SJSA1 (cell line): Measurements from ENCODE around the gene C22orf23. TPM values are rescaled to one million over a fixed set of nuclear protein-coding genes. Genes with fewer than 3 reads are reported as not detected.
"Not testable (repeated sequence)": the region's sequence is repeated elsewhere in the genome, so short reads cannot be mapped to it uniquely, and the experiment has no call there.

Experiments used
- DNase-seq, 2 experiments: peaks; one replicate each; pipeline ENCODE4 v3.0.0-alpha.2; 2015 to 2020; ENCODE audit warnings: low spot score in 2 of 2, low read depth in 1 of 2
- H3K27ac ChIP-seq: fragments of 250-450 bp; sonication (Bioruptor Pico); 2 replicates; pipeline ENCODE4 v1.5.1; 2020; ENCODE audit warnings: mild to moderate bottlenecking, moderate library complexity
- H3K27me3 ChIP-seq: fragments of 250-450 bp; sonication (Bioruptor Pico); replicated peaks from 2 replicates; pipeline ENCODE4 v1.5.1; 2020; ENCODE audit warnings: mild to moderate bottlenecking, moderate library complexity
- H3K36me3 ChIP-seq: fragments of 250-450 bp; sonication (Bioruptor Pico); 2 replicates; pipeline ENCODE4 v1.5.1; 2020; ENCODE audit warnings: mild to moderate bottlenecking
- H3K4me1 ChIP-seq: fragments of 250-450 bp; sonication (Bioruptor Pico); replicated peaks from 2 replicates; pipeline ENCODE4 v1.6.1; 2021; ENCODE audit warnings: mild to moderate bottlenecking
- H3K4me3 ChIP-seq: fragments of 250-450 bp; sonication (Bioruptor Pico); 2 replicates; pipeline ENCODE4 v1.5.1; 2020; ENCODE audit warnings: mild to moderate bottlenecking
- H3K9me3 ChIP-seq: fragments of 250-450 bp; sonication (Bioruptor Pico); replicated peaks from 2 replicates; pipeline ENCODE4 v1.5.1; 2020; ENCODE audit warnings: mild to moderate bottlenecking
- total RNA-seq: library from RNA; depleted of rRNA; stranded (reverse); fragments of >200 nt; shearing (Covaris generic); gene quantifications from 2 replicates; pipeline ENCODE4 v1.2.3, GENCODE V29; 2014

C22orf23 gene
- total RNA-seq, 1 experiment from 2014 or later = not detected

- no peak overlapping the region for H3K4me3 ChIP-seq
- no peaks in the 10 kb centered on the region for H3K4me1 ChIP-seq
- H3K27ac ChIP-seq = no peak overlapping the region
- DNase-seq = no peak
- H3K36me3 ChIP-seq = peaks cover 4% of the 10 kb centered on the region
- H3K27me3 ChIP-seq = no peaks in the 10 kb centered on the region
- no peaks in the 10 kb centered on the region for H3K9me3 ChIP-seq
These were observed 20.1 kb upstream of the C22orf23 start for GRCh38 chr22:37973271-37974170.

GRCh38 chr22:37972527-37972926 is 19.1 kb upstream of the C22orf23 start:
- no peak overlapping the region for H3K27ac ChIP-seq
- H3K4me3 ChIP-seq = no peak overlapping the region
- H3K36me3 ChIP-seq = peaks cover 14% of the 10 kb centered on the region
- no peaks in the 10 kb centered on the region for H3K4me1 ChIP-seq
- H3K9me3 ChIP-seq = no peaks in the 10 kb centered on the region
- no peaks in the 10 kb centered on the region for H3K27me3 ChIP-seq
- DNase-seq = no peak

GRCh38 chr22:37971475-37972434 is 18.4 kb upstream of the C22orf23 start:
- H3K36me3 ChIP-seq = peaks cover 22% of the 10 kb centered on the region
- H3K27me3 ChIP-seq = no peaks in the 10 kb centered on the region
- DNase-seq = no peak
- H3K4me1 ChIP-seq = no peaks in the 10 kb centered on the region
- H3K27ac ChIP-seq = no peak overlapping the region
- no peak overlapping the region for H3K4me3 ChIP-seq
- no peaks in the 10 kb centered on the region for H3K9me3 ChIP-seq

GRCh38 chr22:37970864-37971263 is 17.5 kb upstream of the C22orf23 start:
- no peaks in the 10 kb centered on the region for H3K4me1 ChIP-seq
- no peak overlapping the region for H3K27ac ChIP-seq
- no peak for DNase-seq
- no peak overlapping the region for H3K4me3 ChIP-seq
- no peaks in the 10 kb centered on the region for H3K9me3 ChIP-seq
- H3K36me3 ChIP-seq = peaks cover 31% of the 10 kb centered on the region
- H3K27me3 ChIP-seq = no peaks in the 10 kb centered on the region

- Histone ChIP-seq H3K9me3 (no peaks in the 10 kb centered on the region), H3K27me3 (no peaks in the 10 kb centered on the region), H3K4me1 (no peaks in the 10 kb centered on the region), H3K36me3 (peaks cover 46% of the 10 kb centered on the region), H3K27ac (no peak overlapping the region), H3K4me3 (no peak overlapping the region)
- DNase-seq = no peak
These were observed 15.3 kb upstream of the C22orf23 start for GRCh38 chr22:37968452-37969251.

- Histone ChIP-seq H3K4me3 (no peak overlapping the region), H3K4me1 (no peaks in the 10 kb centered on the region), H3K27ac (no peak overlapping the region), H3K36me3 (peaks cover 54% of the 10 kb centered on the region), H3K27me3 (no peaks in the 10 kb centered on the region), H3K9me3 (no peaks in the 10 kb centered on the region)
- no peak for DNase-seq
These were observed 14.4 kb upstream of the C22orf23 start for GRCh38 chr22:37967637-37968451.

GRCh38 chr22:37967147-37967546 is 13.7 kb upstream of the C22orf23 start:
- Histone ChIP-seq H3K27me3 (no peaks in the 10 kb centered on the region), H3K4me3 (no peak overlapping the region), H3K4me1 (no peaks in the 10 kb centered on the region), H3K27ac (no peak overlapping the region), H3K36me3 (peaks cover 59% of the 10 kb centered on the region), H3K9me3 (no peaks in the 10 kb centered on the region)
- no peak for DNase-seq

- Histone ChIP-seq H3K4me1 (no peaks in the 10 kb centered on the region), H3K27me3 (no peaks in the 10 kb centered on the region), H3K9me3 (no peaks in the 10 kb centered on the region), H3K4me3 (no peak overlapping the region), H3K36me3 (peaks cover 68% of the 10 kb centered on the region), H3K27ac (no peak overlapping the region)
- DNase-seq = no peak
These were observed 12.7 kb upstream of the C22orf23 start for GRCh38 chr22:37965940-37966664.

- Histone ChIP-seq H3K27me3 (no peaks in the 10 kb centered on the region), H3K9me3 (no peaks in the 10 kb centered on the region), H3K36me3 (peaks cover 76% of the 10 kb centered on the region), H3K4me1 (no peaks in the 10 kb centered on the region), H3K27ac (no peak overlapping the region), H3K4me3 (no peak overlapping the region)
- DNase-seq = no peak
These were observed 7.7 kb upstream of the C22orf23 start for GRCh38 chr22:37961062-37961461.

- Histone ChIP-seq H3K9me3 (no peaks in the 10 kb centered on the region), H3K4me1 (peaks cover 5% of the 10 kb centered on the region; the same call in 1 of the 2 replicates), H3K4me3 (no peak overlapping the region), H3K27me3 (no peaks in the 10 kb centered on the region), H3K27ac (no peak overlapping the region), H3K36me3 (peaks cover 60% of the 10 kb centered on the region)
- no peak for DNase-seq
These were observed 5.9 kb upstream of the C22orf23 start for GRCh38 chr22:37959231-37959825.

GRCh38 chr22:37957232-37957631 is 3.8 kb upstream of the C22orf23 start:
- H3K36me3 ChIP-seq = peaks cover 51% of the 10 kb centered on the region
- no peaks in the 10 kb centered on the region for H3K9me3 ChIP-seq
- H3K4me3 ChIP-seq = no peak overlapping the region
- peaks cover 12% of the 10 kb centered on the region for H3K4me1 ChIP-seq
- no peak overlapping the region for H3K27ac ChIP-seq
- H3K27me3 ChIP-seq = no peaks in the 10 kb centered on the region
- no peak for DNase-seq

GRCh38 chr22:37955825-37956397 is 2.5 kb upstream of the C22orf23 start:
- not testable (repeated sequence) for DNase-seq, H3K27me3 ChIP-seq, H3K4me3 ChIP-seq, H3K27ac ChIP-seq, H3K9me3 ChIP-seq
- Histone ChIP-seq H3K4me1 (peaks cover 12% of the 10 kb centered on the region), H3K36me3 (peaks cover 39% of the 10 kb centered on the region)
